Neural cell (in vitro differentiated cells): ENCODE results near the gene CNTN6.

Experiments
- EP300 ChIP-seq: fragments of 450-650 bp; conservative IDR thresholded peaks from 2 replicates; pipeline ENCODE4 v1.6.1; 2014; ENCODE audit warnings: antibody characterized with exemption, mild to moderate bottlenecking, moderate library complexity; ENCODE audit not compliant: poor library complexity, severe bottlenecking
- EZH2 ChIP-seq: fragments of 200-600, 300-800 bp; shearing (Covaris generic), sonication (generic); IDR thresholded peaks from 2 replicates; pipeline ENCODE4 v1.6.1; 2014; ENCODE audit warnings: antibody characterized with exemption, low read length, borderline replicate concordance, mild to moderate bottlenecking; ENCODE audit not compliant: insufficient read depth, poor library complexity, severe bottlenecking
- POLR2AphosphoS5 ChIP-seq: IDR thresholded peaks from 2 replicates; pipeline ENCODE4 v1.6.1; 2012
- REST ChIP-seq: IDR thresholded peaks from 2 replicates; pipeline ENCODE4 v1.6.1; 2012; ENCODE audit warnings: borderline replicate concordance
- TF ChIP-seq, protein P1 (sequence below): fragments of 450-650 bp; IDR thresholded peaks from 2 replicates; pipeline ENCODE4 v1.5.1; 2014; ENCODE audit warnings: antibody characterized with exemption, mild to moderate bottlenecking, moderate library complexity; ENCODE audit not compliant: poor library complexity, severe bottlenecking

- TF ChIP-seq, protein P1, sequence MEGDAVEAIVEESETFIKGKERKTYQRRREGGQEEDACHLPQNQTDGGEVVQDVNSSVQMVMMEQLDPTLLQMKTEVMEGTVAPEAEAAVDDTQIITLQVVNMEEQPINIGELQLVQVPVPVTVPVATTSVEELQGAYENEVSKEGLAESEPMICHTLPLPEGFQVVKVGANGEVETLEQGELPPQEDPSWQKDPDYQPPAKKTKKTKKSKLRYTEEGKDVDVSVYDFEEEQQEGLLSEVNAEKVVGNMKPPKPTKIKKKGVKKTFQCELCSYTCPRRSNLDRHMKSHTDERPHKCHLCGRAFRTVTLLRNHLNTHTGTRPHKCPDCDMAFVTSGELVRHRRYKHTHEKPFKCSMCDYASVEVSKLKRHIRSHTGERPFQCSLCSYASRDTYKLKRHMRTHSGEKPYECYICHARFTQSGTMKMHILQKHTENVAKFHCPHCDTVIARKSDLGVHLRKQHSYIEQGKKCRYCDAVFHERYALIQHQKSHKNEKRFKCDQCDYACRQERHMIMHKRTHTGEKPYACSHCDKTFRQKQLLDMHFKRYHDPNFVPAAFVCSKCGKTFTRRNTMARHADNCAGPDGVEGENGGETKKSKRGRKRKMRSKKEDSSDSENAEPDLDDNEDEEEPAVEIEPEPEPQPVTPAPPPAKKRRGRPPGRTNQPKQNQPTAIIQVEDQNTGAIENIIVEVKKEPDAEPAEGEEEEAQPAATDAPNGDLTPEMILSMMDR = no peak
- TF ChIP-seq EZH2 (no peak), REST (no peak), EP300 (no peak), POLR2AphosphoS5 (no peak)
These were observed 255.7 kb downstream of the CNTN6 start for GRCh38 chr3:1348547-1348946.
